ENCODE measurements around the gene MYLK4. TPM values are rescaled to one million over a fixed set of nuclear protein-coding genes. Genes with fewer than 3 reads are reported as not detected.
A peak's percentile ranks its signal among the peaks of the same experiment; 100 is the strongest.
"Not testable (repeated sequence)": the region's sequence is repeated elsewhere in the genome, so short reads cannot be mapped to it uniquely, and the experiment has no call there.

MYLK4 gene
- total RNA-seq, 1 experiment from 2014 or later: 0.34 TPM

- in situ Hi-C loops (cut with HindIII; ENCODE audit: low pct_unique_long_range_greater_than_20kb, low sequenced_read_pairs): no loop called here
Measured at GRCh38 chr6:2763876-2764540, 13.3 kb upstream of the MYLK4 start.

GRCh38 chr6:2763345-2763841 lies 12.7 kb upstream of the MYLK4 start:
- in situ Hi-C loops (cut with HindIII; ENCODE audit: low pct_unique_long_range_greater_than_20kb, low sequenced_read_pairs): no loop called here
- no peak for DNase-seq (ENCODE audit: low read depth, low spot score)

More at GRCh38 chr6:2763876-2764540, 13.3 kb upstream of the MYLK4 start:
- no peak for DNase-seq (ENCODE audit: low read depth, low spot score)

- in situ Hi-C loops (cut with HindIII; ENCODE audit: low pct_unique_long_range_greater_than_20kb, low sequenced_read_pairs); DNase-seq (ENCODE audit: low read depth, low spot score): not testable (repeated sequence)
Measured at GRCh38 chr6:2762868-2763267, 12.1 kb upstream of the MYLK4 start.

GRCh38 chr6:2760882-2761842 lies 10.4 kb upstream of the MYLK4 start:
- in situ Hi-C loops (cut with HindIII; ENCODE audit: low pct_unique_long_range_greater_than_20kb, low sequenced_read_pairs): no loop called here

GRCh38 chr6:2758980-2759379 lies 8.3 kb upstream of the MYLK4 start:
- in situ Hi-C loops (cut with HindIII; ENCODE audit: low pct_unique_long_range_greater_than_20kb, low sequenced_read_pairs): no loop called here
- DNase-seq (ENCODE audit: low read depth, low spot score): no peak

More at GRCh38 chr6:2760882-2761842, 10.4 kb upstream of the MYLK4 start:
- DNase-seq (ENCODE audit: low read depth, low spot score): peak; percentile 64

GRCh38 chr6:2756687-2757224 lies 6.0 kb upstream of the MYLK4 start:
- DNase-seq (ENCODE audit: low read depth, low spot score): no peak
- in situ Hi-C loops (cut with HindIII; ENCODE audit: low pct_unique_long_range_greater_than_20kb, low sequenced_read_pairs): no loop called here

- in situ Hi-C loops (cut with HindIII; ENCODE audit: low pct_unique_long_range_greater_than_20kb, low sequenced_read_pairs): no loop called here
Measured at GRCh38 chr6:2756241-2756640, 5.5 kb upstream of the MYLK4 start.

GRCh38 chr6:2755456-2755855 lies 4.7 kb upstream of the MYLK4 start:
- in situ Hi-C loops (cut with HindIII; ENCODE audit: low pct_unique_long_range_greater_than_20kb, low sequenced_read_pairs): no loop called here
- no peak for DNase-seq (ENCODE audit: low read depth, low spot score)

More at GRCh38 chr6:2756241-2756640, 5.5 kb upstream of the MYLK4 start:
- no peak for DNase-seq (ENCODE audit: low read depth, low spot score)

- in situ Hi-C loops (cut with HindIII; ENCODE audit: low pct_unique_long_range_greater_than_20kb, low sequenced_read_pairs): no loop called here
- no peak for DNase-seq (ENCODE audit: low read depth, low spot score)
Measured at GRCh38 chr6:2754911-2755310, 4.2 kb upstream of the MYLK4 start.

- peak; percentile 67 for DNase-seq (ENCODE audit: low read depth, low spot score)
- in situ Hi-C loops (cut with HindIII; ENCODE audit: low pct_unique_long_range_greater_than_20kb, low sequenced_read_pairs): no loop called here
Measured at GRCh38 chr6:2754393-2754792, 3.7 kb upstream of the MYLK4 start.

- in situ Hi-C loops (cut with HindIII; ENCODE audit: low pct_unique_long_range_greater_than_20kb, low sequenced_read_pairs): no loop called here
- DNase-seq (ENCODE audit: low read depth, low spot score): no peak
Measured at GRCh38 chr6:2753743-2754142, 3.0 kb upstream of the MYLK4 start.

GRCh38 chr6:2753110-2753489 lies 2.4 kb upstream of the MYLK4 start:
- DNase-seq (ENCODE audit: low read depth, low spot score): no peak

GRCh38 chr6:2752477-2753109 lies 1.9 kb upstream of the MYLK4 start:
- no peak for DNase-seq (ENCODE audit: low read depth, low spot score)
- in situ Hi-C loops (cut with HindIII; ENCODE audit: low pct_unique_long_range_greater_than_20kb, low sequenced_read_pairs): no loop called here

More at GRCh38 chr6:2753110-2753489, 2.4 kb upstream of the MYLK4 start:
- in situ Hi-C loops (cut with HindIII; ENCODE audit: low pct_unique_long_range_greater_than_20kb, low sequenced_read_pairs): no loop called here

- in situ Hi-C loops (cut with HindIII; ENCODE audit: low pct_unique_long_range_greater_than_20kb, low sequenced_read_pairs): no loop called here
- no peak for DNase-seq (ENCODE audit: low read depth, low spot score)
Measured at GRCh38 chr6:2751871-2752270, 1.1 kb upstream of the MYLK4 start.

GRCh38 chr6:2749969-2750600 lies 637 bp downstream of the MYLK4 start:
- DNase-seq (ENCODE audit: low read depth, low spot score): peak; percentile 80
- in situ Hi-C loops (cut with HindIII; ENCODE audit: low pct_unique_long_range_greater_than_20kb, low sequenced_read_pairs): no loop called here

- in situ Hi-C loops (cut with HindIII; ENCODE audit: low pct_unique_long_range_greater_than_20kb, low sequenced_read_pairs): no loop called here
Measured at GRCh38 chr6:2748183-2748582, 2.5 kb downstream of the MYLK4 start.

GRCh38 chr6:2746557-2747061 lies 4.1 kb downstream of the MYLK4 start:
- in situ Hi-C loops (cut with HindIII; ENCODE audit: low pct_unique_long_range_greater_than_20kb, low sequenced_read_pairs): no loop called here
- no peak for DNase-seq (ENCODE audit: low read depth, low spot score)

More at GRCh38 chr6:2748183-2748582, 2.5 kb downstream of the MYLK4 start:
- no peak for DNase-seq (ENCODE audit: low read depth, low spot score)
